GM23248 (cell line): ENCODE results near the gene YWHAG. TPM values are rescaled to one million over a fixed set of nuclear protein-coding genes. Genes with fewer than 3 reads are reported as not detected.
"Not testable (repeated sequence)": the region's sequence is repeated elsewhere in the genome, so short reads cannot be mapped to it uniquely, and the experiment has no call there.

Experiments
- DNase-seq: peaks from one replicate; pipeline ENCODE4 v3.0.0-alpha.2; 2015
- H2AFZ ChIP-seq: fragments of 200-600 bp; sonication (generic); 2 replicates; pipeline ENCODE4 v1.6.1; 2016; ENCODE audit warnings: antibody characterized with exemption
- H3F3A ChIP-seq: fragments of 200-600 bp; sonication (generic); 2 replicates; pipeline ENCODE4 v1.6.1; 2016; ENCODE audit warnings: mild to moderate bottlenecking, antibody characterized with exemption, mixed run types; ENCODE audit not compliant: insufficient read depth
- H3K27ac ChIP-seq: fragments of 200-600 bp; sonication (generic); 2 replicates; pipeline ENCODE4 v1.5.1; 2016; ENCODE audit warnings: mild to moderate bottlenecking
- H3K27me3 ChIP-seq: fragments of 200-600 bp; sonication (generic); replicated peaks from 2 replicates; pipeline ENCODE4 v1.6.1; 2016; ENCODE audit warnings: mild to moderate bottlenecking; ENCODE audit not compliant: insufficient read depth
- H3K36me3 ChIP-seq: fragments of 200-600 bp; sonication (generic); 2 replicates; pipeline ENCODE4 v1.6.1; 2016; ENCODE audit warnings: low read depth, mild to moderate bottlenecking
- H3K4me1 ChIP-seq: fragments of 200-600 bp; sonication (generic); 2 replicates; pipeline ENCODE4 v1.6.1; 2016; ENCODE audit warnings: mild to moderate bottlenecking; ENCODE audit not compliant: insufficient read depth
- H3K4me2 ChIP-seq: fragments of 200-600 bp; sonication (generic); one replicate; pipeline ENCODE4 v1.6.1; 2016; ENCODE audit warnings: mild to moderate bottlenecking; ENCODE audit not compliant: unreplicated experiment
- H3K4me3 ChIP-seq: fragments of 200-600 bp; sonication (generic); 2 replicates; pipeline ENCODE4 v1.5.1; 2016; ENCODE audit warnings: mild to moderate bottlenecking
- H3K79me2 ChIP-seq: fragments of 200-600 bp; sonication (generic); 2 replicates; pipeline ENCODE4 v1.6.1; 2016; ENCODE audit warnings: mild to moderate bottlenecking; ENCODE audit not compliant: insufficient read depth
- H3K9ac ChIP-seq: fragments of 200-600 bp; sonication (generic); 2 replicates; pipeline ENCODE4 v1.6.1; 2016; ENCODE audit warnings: mild to moderate bottlenecking
- H3K9me2 ChIP-seq: fragments of 200-600 bp; sonication (generic); 2 replicates; pipeline ENCODE4 v1.6.1; 2016; ENCODE audit warnings: mixed run types, mild to moderate bottlenecking, moderate library complexity; ENCODE audit not compliant: insufficient read depth
- H3K9me3 ChIP-seq: fragments of 200-600 bp; sonication (generic); one replicate; pipeline ENCODE4 v1.6.1; 2017; ENCODE audit warnings: low read depth
- H4K20me1 ChIP-seq: fragments of 200-600 bp; sonication (generic); 2 replicates; pipeline ENCODE4 v1.6.0; 2016; ENCODE audit not compliant: insufficient read depth
- EZH2 ChIP-seq: fragments of 200-600 bp; sonication (generic); IDR thresholded peaks from 2 replicates; pipeline ENCODE4 v1.6.1; 2018; ENCODE audit warnings: antibody characterized with exemption, mild to moderate bottlenecking; ENCODE audit not compliant: insufficient read depth, poor library complexity, severe bottlenecking
- EZH2phosphoT487 ChIP-seq: fragments of 200-600 bp; sonication (generic); IDR thresholded peaks from 2 replicates; pipeline ENCODE4 v1.6.1; 2018; ENCODE audit warnings: antibody characterized with exemption, moderate library complexity, mild to moderate bottlenecking, low read depth; ENCODE audit not compliant: insufficient read depth
- WGBS, 2 experiments: methylation state at CpG; one replicate each; pipeline ENCODE4 v1.1.6; 2015 to 2017; ENCODE audit warnings: low lambda C conversion rate in 2 of 2, low coverage in 1 of 2; ENCODE audit errors: missing lambda C conversion rate in 2 of 2; 5-methylcytosine and 5-hydroxymethylcytosine counted together
- in situ Hi-C: fragments of 300-500 bp; cut with MboI; formaldehyde crosslinking; loops from 2 replicates; pipeline ENCODE4 v1.15.0; 2020
- polyA plus RNA-seq: library from polyadenylated mRNA; unstranded; fragments of >200 nt; fragmentation: Nextera tagmentation; extraction: Ambion mirVana; gene quantifications from 2 replicates; pipeline ENCODE4 v1.2.1, GENCODE V29; 2016
- total RNA-seq: library from RNA; depleted of rRNA; stranded (reverse); fragments of >200 nt; shearing (Covaris generic); gene quantifications from 2 replicates; pipeline ENCODE4 v1.2.3, GENCODE V29; 2014

The YWHAG gene
- total and polyA plus RNA-seq, 2 experiments from 2014 or later = 28.4 to 56.0 TPM

DNA sequence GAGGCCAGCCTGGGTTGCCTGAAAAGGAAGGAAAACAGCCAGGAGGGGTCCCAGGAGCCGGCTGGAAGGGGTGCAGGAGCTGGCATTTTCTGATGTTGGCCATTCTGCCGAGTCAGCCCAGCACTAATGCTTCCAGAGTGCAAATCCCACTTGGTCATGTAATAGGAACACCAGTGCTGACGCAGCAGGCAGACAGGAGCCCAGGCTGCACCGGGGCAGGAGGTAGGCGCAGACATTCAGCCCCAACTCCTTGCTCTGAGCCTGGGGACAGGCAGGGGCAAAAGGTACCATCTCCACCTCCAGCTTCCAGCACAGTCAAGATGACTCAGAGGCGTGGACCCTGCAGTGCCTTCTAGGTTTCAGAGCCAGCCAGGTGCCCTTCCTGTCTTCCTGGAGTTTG is 10.2 kb upstream of the YWHAG start:
- Histone ChIP-seq H4K20me1 (no peaks in the 10 kb centered on the region), H3K36me3 (no peaks in the 10 kb centered on the region), H3K27ac (no peak overlapping the region), H3K9ac (no peak overlapping the region), H3K4me2 (no peak overlapping the region), H2AFZ (no peak overlapping the region), H3K4me1 (peaks cover 22% of the 10 kb centered on the region), H3K27me3 (no peaks in the 10 kb centered on the region), H3K4me3 (no peak overlapping the region), H3F3A (peaks cover 12% of the 10 kb centered on the region), H3K79me2 (no peaks in the 10 kb centered on the region), H3K9me2 (no peaks in the 10 kb centered on the region), H3K9me3 (no peaks in the 10 kb centered on the region)
- in situ Hi-C loops = no loop called here
- TF ChIP-seq EZH2 (no peak), EZH2phosphoT487 (no peak)
- 59 to 60% methylated on average over 6 of the region's 6 CpGs for WGBS, 2 experiments
- no peak for DNase-seq

DNA sequence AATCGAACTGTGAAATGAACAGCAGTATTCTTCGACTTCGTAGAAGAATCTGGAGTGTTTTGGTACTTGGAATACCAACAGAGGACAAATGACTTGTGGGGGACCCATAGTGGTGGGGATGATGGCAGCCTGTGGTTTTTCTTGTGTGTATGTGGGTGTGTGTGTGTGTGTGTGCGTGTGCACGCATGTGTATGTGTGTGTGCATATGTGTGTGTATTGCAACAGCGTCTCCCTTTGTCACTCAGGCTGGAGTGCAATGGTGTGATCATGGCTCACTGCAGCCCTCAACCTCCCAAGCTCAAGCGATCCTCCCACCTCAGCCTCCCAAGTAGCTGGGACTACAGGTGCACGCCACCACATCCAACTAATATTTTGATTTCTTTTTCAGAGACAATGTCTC is 9.4 kb upstream of the YWHAG start:
- Histone ChIP-seq H2AFZ (no peak overlapping the region), H4K20me1 (no peaks in the 10 kb centered on the region), H3K9ac (no peak overlapping the region), H3K27ac (no peak overlapping the region), H3K27me3 (no peaks in the 10 kb centered on the region), H3K4me3 (no peak overlapping the region), H3K36me3 (no peaks in the 10 kb centered on the region), H3K4me2 (no peak overlapping the region), H3K9me2 (no peaks in the 10 kb centered on the region), H3K4me1 (peaks cover 23% of the 10 kb centered on the region), H3K9me3 (no peaks in the 10 kb centered on the region), H3F3A (peaks cover 18% of the 10 kb centered on the region), H3K79me2 (no peaks in the 10 kb centered on the region)
- no peak for TF ChIP-seq EZH2phosphoT487
- TF ChIP-seq EZH2 = no peak
- no peak for DNase-seq
- in situ Hi-C loops = no loop called here
- 81 to 83% methylated on average over 8 of the region's 8 CpGs for WGBS, 2 experiments

DNA sequence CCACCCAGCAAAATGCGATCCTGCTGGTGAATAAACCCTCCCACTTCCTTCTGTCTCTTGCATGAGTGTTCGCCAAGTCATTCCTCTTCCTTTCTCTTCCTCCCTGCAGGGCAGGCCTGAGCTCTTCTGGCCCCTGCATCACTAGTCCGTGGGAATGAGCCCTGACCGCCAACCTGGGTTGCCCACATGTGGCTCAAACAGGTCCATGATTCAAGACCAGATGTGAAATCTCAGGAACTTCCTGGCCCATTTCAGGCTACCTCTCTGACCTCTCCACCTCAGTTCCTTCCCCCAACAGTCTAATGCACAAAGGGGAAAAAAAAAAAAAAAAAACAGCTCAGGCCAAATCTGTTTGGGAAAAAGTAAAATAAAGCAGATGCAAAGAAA is 5.4 kb upstream of the YWHAG start:
- peaks cover 22% of the 10 kb centered on the region for H3F3A ChIP-seq
- H3K4me3 ChIP-seq = peak overlapping the region; percentile 43
- DNase-seq = peak; percentile 89
- no peaks in the 10 kb centered on the region for H3K27me3 ChIP-seq
- TF ChIP-seq EZH2 = no peak
- TF ChIP-seq EZH2phosphoT487 = no peak
- peak overlapping the region; percentile 66 for H3K9ac ChIP-seq
- H3K9me3 ChIP-seq = no peaks in the 10 kb centered on the region
- H2AFZ ChIP-seq = peak overlapping the region; percentile 86
- H3K79me2 ChIP-seq = no peaks in the 10 kb centered on the region
- no peaks in the 10 kb centered on the region for H4K20me1 ChIP-seq
- peak overlapping the region; percentile 90 for H3K27ac ChIP-seq
- H3K4me2 ChIP-seq = peak overlapping the region; percentile 75
- WGBS, 2 experiments = 0 to 5% methylated on average over 4 of the region's 4 CpGs
- no peaks in the 10 kb centered on the region for H3K9me2 ChIP-seq
- peaks cover 26% of the 10 kb centered on the region for H3K4me1 ChIP-seq
- in situ Hi-C loops = no loop called here
- no peaks in the 10 kb centered on the region for H3K36me3 ChIP-seq

DNA sequence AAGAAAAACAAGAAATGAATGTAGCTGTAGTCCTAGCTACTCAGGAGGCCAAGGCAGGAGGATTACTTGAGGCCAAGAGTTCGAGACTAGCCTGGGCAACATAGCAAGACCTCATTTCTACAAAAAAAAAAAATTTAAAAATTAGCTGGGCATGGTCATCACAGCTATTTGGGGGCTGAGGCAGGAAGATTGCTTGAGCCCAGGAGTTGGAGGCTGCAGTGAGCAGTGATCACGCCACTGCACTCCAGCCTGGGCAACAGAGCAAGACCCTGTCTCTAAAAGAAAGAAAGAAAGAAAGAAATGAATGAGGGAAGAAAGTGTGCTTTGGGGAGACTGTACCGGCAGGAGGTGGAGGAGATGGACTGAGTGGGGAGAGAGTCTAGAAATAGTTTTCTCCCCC is 5.0 kb upstream of the YWHAG start:
- peaks cover 26% of the 10 kb centered on the region for H3K4me1 ChIP-seq
- H4K20me1 ChIP-seq, H3K36me3 ChIP-seq, DNase-seq, H3K9me2 ChIP-seq, in situ Hi-C loops, H3K27me3 ChIP-seq, H3K79me2 ChIP-seq, H3K9me3 ChIP-seq: not testable (repeated sequence)
- peaks cover 22% of the 10 kb centered on the region for H3F3A ChIP-seq
- peak overlapping the region; percentile 90 for H3K27ac ChIP-seq
- H3K9ac ChIP-seq = peak overlapping the region; percentile 66
- H2AFZ ChIP-seq = peak overlapping the region; percentile 86
- H3K4me2 ChIP-seq = peak overlapping the region; percentile 75
- WGBS, 2 experiments = 54 to 56% methylated on average over 3 of the region's 3 CpGs
- H3K4me3 ChIP-seq = peak overlapping the region; percentile 43
